ENCODE measurements around the gene ZIC5.

GRCh38 chr13:99984461-99985240, 13.1 kb upstream of the ZIC5 start:
- TF ChIP-seq JUND (IDR thresholded peaks at IDR 0.05) (no peak), YY1 (IDR thresholded peaks at IDR 0.05) (no peak), CTCF (IDR thresholded peaks at IDR 0.05; ENCODE audit: low read depth, low read length, missing input control) (no peak), ZBTB33 (IDR thresholded peaks at IDR 0.05) (no peak), EGR1 (IDR thresholded peaks at IDR 0.05; ENCODE audit: low read depth in 2 of 2) (no peak), REST (IDR thresholded peaks at IDR 0.05) (no peak), TAF1 (conservative IDR thresholded peaks at IDR 0.05) (no peak), GABPA (IDR thresholded peaks at IDR 0.05 in 1 of 2, conservative IDR thresholded peaks at IDR 0.05 in 1 of 2) (no peak), RAD21 (IDR thresholded peaks at IDR 0.05) (no peak), RXRA (IDR thresholded peaks at IDR 0.05) (no peak)

Measured in liver (tissue), 3 donors.